ENCODE measurements around the gene ZIC4. TPM values are rescaled to one million over a fixed set of nuclear protein-coding genes. Genes with fewer than 3 reads are reported as not detected.
A peak's percentile ranks its signal among the peaks of the same experiment; 100 is the strongest.

Gene ZIC4
- total and polyA plus RNA-seq, 2 experiments from 2014 or later: 0.17 TPM; not detected in 1

- Histone ChIP-seq H2AFZ (no peak overlapping the region), H3K27ac (no peak overlapping the region), H3K4me1 (ENCODE audit: insufficient read depth) (no peaks in the 10 kb centered on the region), H3K4me2 (no peak overlapping the region), H3K27me3 (peaks cover 90% of the 10 kb centered on the region), H3K79me2 (no peaks in the 10 kb centered on the region), H3K4me3 (no peak overlapping the region), H4K20me1 (ENCODE audit: insufficient read depth, poor library complexity, severe bottlenecking) (no peaks in the 10 kb centered on the region), H3K9me2 (replicated peaks; ENCODE audit: insufficient read depth) (no peaks in the 10 kb centered on the region), H3K9me3 (ENCODE audit: low read depth) (no peaks in the 10 kb centered on the region), H3K36me3 (replicated peaks; ENCODE audit: insufficient read depth, low read depth) (no peaks in the 10 kb centered on the region)
- WGBS (ENCODE audit: low lambda C conversion rate, missing lambda C conversion rate): 2% methylated on average over 18 of the region's 19 CpGs
- TF ChIP-seq CTCF (IDR thresholded peaks at IDR 0.05; ENCODE audit: poor library complexity): no peak
- peak; percentile 77 for TF ChIP-seq EZH2 (IDR thresholded peaks at IDR 0.05; ENCODE audit: borderline replicate concordance)
- TF ChIP-seq EZH2phosphoT487 (IDR thresholded peaks at IDR 0.05; ENCODE audit: low read depth, severe bottlenecking, unreplicated experiment): peak; percentile 28
- no peak for DNase-seq (ENCODE audit: low spot score)
Measured at GRCh38 chr3:147354623-147355022, 51.7 kb downstream of the ZIC4 start.

DNA sequence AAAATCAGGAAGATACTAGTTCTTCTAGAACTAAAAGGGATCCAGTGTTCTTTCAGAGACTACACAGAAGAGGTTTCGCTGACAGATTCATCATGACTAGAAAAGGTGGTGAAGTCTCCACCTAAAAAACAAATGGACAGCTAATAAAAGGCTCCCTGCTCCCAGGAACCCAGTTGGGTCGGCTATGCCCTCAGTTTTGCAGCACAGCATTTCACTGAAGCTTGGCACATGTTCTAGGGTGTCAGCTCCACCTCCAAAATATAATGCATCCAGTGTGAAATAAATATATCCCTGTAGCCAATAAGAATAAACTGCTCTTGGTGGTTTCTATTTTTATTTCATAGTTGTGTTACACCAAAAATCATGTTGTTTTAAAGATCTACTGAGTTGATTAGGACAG is 55.0 kb downstream of the ZIC4 start:
- H3K4me1 ChIP-seq (ENCODE audit: insufficient read depth): no peaks in the 10 kb centered on the region
- no peak overlapping the region for H2AFZ ChIP-seq
- no peaks in the 10 kb centered on the region for H3K9me3 ChIP-seq (ENCODE audit: low read depth)
- H3K4me2 ChIP-seq: no peak overlapping the region
- 66% methylated on average over 2 of the region's 2 CpGs for WGBS (ENCODE audit: low lambda C conversion rate, missing lambda C conversion rate)
- H3K27ac ChIP-seq: no peak overlapping the region
- TF ChIP-seq CTCF (IDR thresholded peaks at IDR 0.05; ENCODE audit: poor library complexity): no peak
- no peak for TF ChIP-seq EZH2phosphoT487 (IDR thresholded peaks at IDR 0.05; ENCODE audit: low read depth, severe bottlenecking, unreplicated experiment)
- no peak for TF ChIP-seq EZH2 (IDR thresholded peaks at IDR 0.05; ENCODE audit: borderline replicate concordance)
- no peaks in the 10 kb centered on the region for H4K20me1 ChIP-seq (ENCODE audit: insufficient read depth, poor library complexity, severe bottlenecking)
- no peaks in the 10 kb centered on the region for H3K9me2 ChIP-seq (replicated peaks; ENCODE audit: insufficient read depth)
- DNase-seq (ENCODE audit: low spot score): no peak
- no peaks in the 10 kb centered on the region for H3K79me2 ChIP-seq
- peaks cover 66% of the 10 kb centered on the region for H3K27me3 ChIP-seq
- H3K36me3 ChIP-seq (replicated peaks; ENCODE audit: insufficient read depth, low read depth): no peaks in the 10 kb centered on the region
- H3K4me3 ChIP-seq: no peak overlapping the region

- no peak for TF ChIP-seq EZH2 (IDR thresholded peaks at IDR 0.05; ENCODE audit: borderline replicate concordance)
- no peak for DNase-seq (ENCODE audit: low spot score)
- H3K36me3 ChIP-seq (replicated peaks; ENCODE audit: insufficient read depth, low read depth): no peaks in the 10 kb centered on the region
- H2AFZ ChIP-seq: no peak overlapping the region
- H3K79me2 ChIP-seq: no peaks in the 10 kb centered on the region
- no peaks in the 10 kb centered on the region for H3K9me3 ChIP-seq (ENCODE audit: low read depth)
- H3K27me3 ChIP-seq: peaks cover 43% of the 10 kb centered on the region
- 88% methylated on average over 1 of the region's 1 CpG for WGBS (ENCODE audit: low lambda C conversion rate, missing lambda C conversion rate)
- H3K4me3 ChIP-seq: no peak overlapping the region
- H3K27ac ChIP-seq: no peak overlapping the region
- H3K4me2 ChIP-seq: no peak overlapping the region
- H3K9me2 ChIP-seq (replicated peaks; ENCODE audit: insufficient read depth): no peaks in the 10 kb centered on the region
- no peaks in the 10 kb centered on the region for H3K4me1 ChIP-seq (ENCODE audit: insufficient read depth)
- no peaks in the 10 kb centered on the region for H4K20me1 ChIP-seq (ENCODE audit: insufficient read depth, poor library complexity, severe bottlenecking)
Measured at GRCh38 chr3:147348976-147349375, 57.4 kb downstream of the ZIC4 start.

GRCh38 chr3:147343926-147344325 is 62.4 kb downstream of the ZIC4 start:
- H3K9me3 ChIP-seq (ENCODE audit: low read depth): no peaks in the 10 kb centered on the region

More at GRCh38 chr3:147343926-147344325, 62.4 kb downstream of the ZIC4 start:
- H3K36me3 ChIP-seq (replicated peaks; ENCODE audit: insufficient read depth, low read depth): no peaks in the 10 kb centered on the region
- no peaks in the 10 kb centered on the region for H3K4me1 ChIP-seq (ENCODE audit: insufficient read depth)
- WGBS (ENCODE audit: low lambda C conversion rate, missing lambda C conversion rate): 75% methylated on average over 1 of the region's 1 CpG
- H2AFZ ChIP-seq: no peak overlapping the region
- H4K20me1 ChIP-seq (ENCODE audit: insufficient read depth, poor library complexity, severe bottlenecking): no peaks in the 10 kb centered on the region
- no peaks in the 10 kb centered on the region for H3K9me2 ChIP-seq (replicated peaks; ENCODE audit: insufficient read depth)
- peaks cover 19% of the 10 kb centered on the region for H3K27me3 ChIP-seq
- H3K4me2 ChIP-seq: no peak overlapping the region
- TF ChIP-seq EZH2 (IDR thresholded peaks at IDR 0.05; ENCODE audit: borderline replicate concordance) (no peak), EZH2phosphoT487 (IDR thresholded peaks at IDR 0.05; ENCODE audit: low read depth, severe bottlenecking, unreplicated experiment) (no peak), CTCF (IDR thresholded peaks at IDR 0.05; ENCODE audit: poor library complexity) (no peak)
- no peak overlapping the region for H3K27ac ChIP-seq
- DNase-seq (ENCODE audit: low spot score): no peak
- no peak overlapping the region for H3K4me3 ChIP-seq
- H3K79me2 ChIP-seq: no peaks in the 10 kb centered on the region
